Lung (tissue), 12 donors: Measurements from ENCODE around the gene CALHM6. TPM values are rescaled to one million over a fixed set of nuclear protein-coding genes. Genes with fewer than 3 reads are reported as not detected.

ENCODE experiments used
- ATAC-seq: fragments of 200-7000 bp; cut with Tn5 transposase; one replicate; pipeline ENCODE4 v1.9.1; 2020; ENCODE audit warnings: moderate number of reproducible peaks; ENCODE audit not compliant: insufficient read depth, low FRiP score
- DNase-seq, 3 donors: peaks; one replicate each; pipeline ENCODE4 v3.0.0-alpha.2; 2013 to 2017
- H3K27ac ChIP-seq, 2 donors: one replicate each; pipeline ENCODE4 v1.5.1; 2013; ENCODE audit warnings: mild to moderate bottlenecking in 2 of 2, moderate library complexity in 2 of 2, control low read depth in 1 of 2, inconsistent platforms in 1 of 2, low read depth in 1 of 2, low read length in 1 of 2
- H3K27me3 ChIP-seq, 3 donors: one replicate each; pipeline ENCODE4 v1.5.1; 2013; ENCODE audit warnings: low read length in 2 of 3; ENCODE audit not compliant: control insufficient read depth in 3 of 3, insufficient read depth in 3 of 3
- H3K36me3 ChIP-seq, 4 donors: one replicate each; pipeline ENCODE4 v1.5.1; 2013; ENCODE audit warnings: low read length in 4 of 4, mild to moderate bottlenecking in 1 of 4, moderate library complexity in 1 of 4; ENCODE audit not compliant: control insufficient read depth in 4 of 4, insufficient read depth in 4 of 4
- H3K4me1 ChIP-seq, 5 donors: one replicate each; pipeline ENCODE4 v1.5.1; 2013; ENCODE audit warnings: low read length in 5 of 5, mild to moderate bottlenecking in 2 of 5, moderate library complexity in 1 of 5; ENCODE audit not compliant: control insufficient read depth in 5 of 5, insufficient read depth in 5 of 5
- H3K4me3 ChIP-seq: one replicate; pipeline ENCODE4 v1.5.1; 2013; ENCODE audit warnings: mild to moderate bottlenecking, control low read depth, moderate library complexity
- H3K9ac ChIP-seq, 2 donors: one replicate each; pipeline ENCODE4 v1.5.1; 2013; ENCODE audit warnings: low read length in 2 of 2, control low read depth in 1 of 2; ENCODE audit not compliant: insufficient read depth in 1 of 2
- H3K9me3 ChIP-seq, 4 donors: one replicate each; pipeline ENCODE4 v1.5.1; 2013; ENCODE audit warnings: low read length in 3 of 4, mild to moderate bottlenecking in 1 of 4, moderate library complexity in 1 of 4; ENCODE audit not compliant: control insufficient read depth in 4 of 4, insufficient read depth in 3 of 4
- CTCF ChIP-seq: IDR thresholded peaks from 2 replicates; pipeline ENCODE4 v1.5.1; 2012; ENCODE audit warnings: mild to moderate bottlenecking; ENCODE audit errors: control extremely low read depth, extremely low read depth
- WGBS, 2 donors: extraction: QIAGEN DNeasy Blood & Tissue Kit; methylation state at CpG; one replicate each; pipeline ENCODE4 v1.1.7; 2013; 5-methylcytosine and 5-hydroxymethylcytosine counted together
- polyA plus RNA-seq, 2 donors: library from polyadenylated mRNA; stranded (reverse); fragments of 200-250 nt; gene quantifications; one replicate each; pipeline ENCODE4 v1.2.1, GENCODE V29; 2013
- total RNA-seq, 2 donors: library from RNA; depleted of rRNA in 1 of 2; stranded (reverse); fragments of >200 nt in 1 of 2; gene quantifications; one replicate each; pipeline ENCODE4 v1.2.1, GENCODE V29; 2014 to 2021
- donor health status: control.
- donor health status: control.
- donor health status: Bipolar disorder and iron deficiency.
- donor health status: healthy.
- donor health status: DM: yes; HTN: yes; CAD: no.

Gene CALHM6
- total and polyA plus RNA-seq, 4 donors, result 2.1 to 20.8 (median 7.6) TPM

- Histone ChIP-seq H3K27me3 (no peaks in the 10 kb centered on the region), H3K9me3 (no peaks in the 10 kb centered on the region), H3K27ac (no peak overlapping the region), H3K9ac (no peak overlapping the region), H3K36me3 (no peaks in the 10 kb centered on the region), H3K4me1 (peaks cover 0 to 12% (median 0%) of the 10 kb centered on the region in 5 donors), H3K4me3 (no peak overlapping the region)
- 68 to 73% methylated on average over 9 of the region's 9 CpGs for WGBS, 2 donors
- ATAC-seq (no peak), DNase-seq (no peak)
- no peak for TF ChIP-seq CTCF
Measured at GRCh38 chr6:116450769-116451740, 10.1 kb upstream of the CALHM6 start.

- ATAC-seq (no peak), DNase-seq (no peak)
- H3K9ac ChIP-seq, result no peak overlapping the region
- no peaks in the 10 kb centered on the region for H3K9me3 ChIP-seq
- H3K4me1 ChIP-seq, result peaks cover 0 to 11% (median 0%) of the 10 kb centered on the region in 5 donors
- H3K4me3 ChIP-seq, result no peak overlapping the region
- H3K27me3 ChIP-seq, result no peaks in the 10 kb centered on the region
- H3K27ac ChIP-seq, result no peak overlapping the region
- no peak for TF ChIP-seq CTCF
- H3K36me3 ChIP-seq, result no peaks in the 10 kb centered on the region
Measured at GRCh38 chr6:116451916-116452315, 9.3 kb upstream of the CALHM6 start.

- H3K4me1 ChIP-seq, result peaks cover 0 to 6% (median 0%) of the 10 kb centered on the region in 5 donors
Measured at GRCh38 chr6:116452531-116452930, 8.6 kb upstream of the CALHM6 start.

More at GRCh38 chr6:116452531-116452930, 8.6 kb upstream of the CALHM6 start:
- no peak overlapping the region for H3K4me3 ChIP-seq
- 57 to 79% methylated on average over 2 of the region's 2 CpGs for WGBS, 2 donors
- H3K36me3 ChIP-seq, result no peaks in the 10 kb centered on the region
- ATAC-seq (no peak), DNase-seq (no peak)
- no peaks in the 10 kb centered on the region for H3K27me3 ChIP-seq
- H3K9me3 ChIP-seq, result no peaks in the 10 kb centered on the region
- TF ChIP-seq CTCF, result no peak
- H3K9ac ChIP-seq, result no peak overlapping the region
- H3K27ac ChIP-seq, result no peak overlapping the region
